HEK293 (cell line): ENCODE results near the gene PLEKHF1.

Experiments
- CTCF ChIP-seq: fragments of 450-650 bp; formaldehyde crosslinking; IDR thresholded peaks from 2 replicates; pipeline ENCODE4 v1.5.1; 2016; ENCODE audit warnings: missing biosample characterization, missing genetic modification characterization
- TCF7L2 ChIP-seq: IDR thresholded peaks from 2 replicates; pipeline ENCODE4 v1.6.1; 2011; ENCODE audit warnings: low read depth, mild to moderate bottlenecking, inconsistent platforms, low read length, moderate library complexity, borderline replicate concordance
- ZNF48 ChIP-seq: fragments of 450-650 bp; formaldehyde crosslinking; IDR thresholded peaks from 2 replicates; pipeline ENCODE4 v1.5.1; 2016; ENCODE audit warnings: missing biosample characterization, missing genetic modification characterization
- ZNF530 ChIP-seq: fragments of 450-650 bp; formaldehyde crosslinking; IDR thresholded peaks from 2 replicates; pipeline ENCODE4 v1.5.1; 2016; ENCODE audit warnings: low read depth, missing biosample characterization, missing genetic modification characterization

GRCh38 chr19:29687897-29688728, 22.9 kb downstream of the PLEKHF1 start:
- TF ChIP-seq TCF7L2 (no peak), CTCF (tag by site-specific recombination) (no peak), ZNF48 (no peak), ZNF530 (tag by site-specific recombination) (0 out of 2 replicates have a peak, but pooled peaks have one; percentile 20)
